Thoracic aorta (tissue), 2 donors: Measurements from ENCODE around the gene RBFOX1. TPM values are rescaled to one million over a fixed set of nuclear protein-coding genes. Genes with fewer than 3 reads are reported as not detected.

Experiments
- ATAC-seq: fragments of 150-250 bp; one replicate; pipeline ENCODE4 v1.8.0; 2017; ENCODE audit warnings: low read depth; ENCODE audit not compliant: insufficient number of reproducible peaks, low FRiP score
- DNase-seq: peaks from one replicate; pipeline ENCODE4 v3.0.0-alpha.2; 2020; ENCODE audit warnings: low spot score
- H3K27ac ChIP-seq, 2 donors: fragments of 200-600 bp; sonication (generic); 1 replicate in 1 of 2; 2 replicates in 1 of 2; pipeline ENCODE4 v1.5.1; 2016; ENCODE audit warnings: mild to moderate bottlenecking in 2 of 2, moderate library complexity in 2 of 2
- H3K27me3 ChIP-seq: fragments of 200-600 bp; sonication (generic); replicated peaks from 2 replicates; pipeline ENCODE4 v1.6.0; 2016; ENCODE audit warnings: mild to moderate bottlenecking; ENCODE audit not compliant: insufficient read depth
- H3K36me3 ChIP-seq: fragments of 200-600 bp; sonication (generic); one replicate; pipeline ENCODE4 v1.5.1; 2016
- H3K4me1 ChIP-seq, 2 donors: fragments of 200-600 bp; sonication (generic); 1 replicate in 1 of 2; 2 replicates in 1 of 2; pipeline versions ENCODE4 v1.5.1 to v1.6.0; 2016; ENCODE audit warnings: low read depth in 2 of 2, mild to moderate bottlenecking in 1 of 2; ENCODE audit not compliant: control insufficient read depth in 1 of 2
- H3K4me3 ChIP-seq: fragments of 200-600 bp; sonication (generic); 2 replicates; pipeline ENCODE4 v1.5.1; 2016; ENCODE audit warnings: mild to moderate bottlenecking
- H3K9me3 ChIP-seq: fragments of 200-600 bp; sonication (generic); 2 replicates; pipeline ENCODE4 v1.5.1; 2016
- total RNA-seq, 2 donors: library from RNA; depleted of rRNA; stranded (reverse); fragments of >200 nt; gene quantifications; one replicate each; pipeline versions ENCODE4 v1.1.0 to v1.2.3, GENCODE V29; 2016
- TF ChIP-seq, protein P1 (sequence below): fragments of 200-600 bp; sonication (generic); IDR thresholded peaks from one replicate; pipeline ENCODE4 v1.5.1; 2019; ENCODE audit warnings: antibody characterized with exemption

Gene RBFOX1
- total RNA-seq, 2 donors from 2014 or later = not detected

DNA sequence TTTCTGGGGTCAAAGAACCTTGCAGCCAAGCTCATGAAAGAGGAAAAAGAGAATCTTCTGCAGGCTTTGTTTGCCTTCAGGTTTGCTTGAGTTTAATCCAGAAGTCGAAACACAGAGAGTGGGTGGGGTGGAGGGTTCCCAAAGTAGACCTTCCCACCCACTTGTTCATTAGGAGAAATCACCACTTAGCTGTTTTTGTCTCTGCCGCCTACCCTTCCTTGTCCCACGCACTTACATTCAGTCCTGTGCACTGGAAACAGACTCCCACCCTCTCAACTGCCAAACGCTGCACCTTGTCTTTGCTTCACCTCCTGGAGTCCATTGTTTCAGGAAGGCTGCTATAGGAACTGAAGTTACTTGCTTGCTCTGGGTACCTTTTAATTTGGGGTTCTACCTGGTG, 38.6 kb upstream of the RBFOX1 start:
- H3K4me3 ChIP-seq = no peak overlapping the region
- ATAC-seq = no peak
- no peaks in the 10 kb centered on the region for H3K36me3 ChIP-seq
- no peaks in the 10 kb centered on the region for H3K4me1 ChIP-seq
- TF ChIP-seq, protein P1, sequence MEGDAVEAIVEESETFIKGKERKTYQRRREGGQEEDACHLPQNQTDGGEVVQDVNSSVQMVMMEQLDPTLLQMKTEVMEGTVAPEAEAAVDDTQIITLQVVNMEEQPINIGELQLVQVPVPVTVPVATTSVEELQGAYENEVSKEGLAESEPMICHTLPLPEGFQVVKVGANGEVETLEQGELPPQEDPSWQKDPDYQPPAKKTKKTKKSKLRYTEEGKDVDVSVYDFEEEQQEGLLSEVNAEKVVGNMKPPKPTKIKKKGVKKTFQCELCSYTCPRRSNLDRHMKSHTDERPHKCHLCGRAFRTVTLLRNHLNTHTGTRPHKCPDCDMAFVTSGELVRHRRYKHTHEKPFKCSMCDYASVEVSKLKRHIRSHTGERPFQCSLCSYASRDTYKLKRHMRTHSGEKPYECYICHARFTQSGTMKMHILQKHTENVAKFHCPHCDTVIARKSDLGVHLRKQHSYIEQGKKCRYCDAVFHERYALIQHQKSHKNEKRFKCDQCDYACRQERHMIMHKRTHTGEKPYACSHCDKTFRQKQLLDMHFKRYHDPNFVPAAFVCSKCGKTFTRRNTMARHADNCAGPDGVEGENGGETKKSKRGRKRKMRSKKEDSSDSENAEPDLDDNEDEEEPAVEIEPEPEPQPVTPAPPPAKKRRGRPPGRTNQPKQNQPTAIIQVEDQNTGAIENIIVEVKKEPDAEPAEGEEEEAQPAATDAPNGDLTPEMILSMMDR = no peak
- H3K9me3 ChIP-seq = no peaks in the 10 kb centered on the region
- no peaks in the 10 kb centered on the region for H3K27me3 ChIP-seq
- H3K27ac ChIP-seq = no peak overlapping the region
- DNase-seq = no peak

DNA sequence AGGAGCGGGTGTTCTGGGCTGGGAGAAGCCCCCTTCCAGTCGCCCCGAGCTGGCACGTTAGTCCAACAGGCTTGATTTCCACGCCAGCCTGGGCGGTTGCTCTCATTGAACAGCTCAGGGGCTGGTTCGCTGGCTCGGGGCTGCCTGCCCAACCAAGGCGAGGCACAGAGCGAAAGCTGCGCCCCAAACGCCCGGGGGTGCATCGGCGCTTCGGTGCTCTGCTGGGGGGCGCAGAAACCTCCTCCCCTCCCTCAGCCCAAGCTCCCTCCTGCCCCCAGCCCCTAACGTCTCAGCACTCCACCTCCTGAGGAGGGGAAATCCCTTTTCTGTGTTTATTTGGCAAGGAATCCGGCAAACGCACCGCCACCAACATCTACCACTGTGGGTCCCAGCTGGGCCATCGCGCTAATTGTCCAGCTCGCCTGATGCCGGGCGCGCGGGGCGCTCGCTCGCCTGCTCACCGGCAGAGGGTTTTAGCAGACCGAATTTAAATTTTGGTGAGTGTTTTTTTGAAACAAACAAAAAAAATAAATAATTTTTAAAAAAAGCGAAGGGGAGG, 29.5 kb upstream of the RBFOX1 start:
- DNase-seq (no peak), ATAC-seq (no peak)
- TF ChIP-seq, protein P1 = no peak
- no peaks in the 10 kb centered on the region for H3K4me1 ChIP-seq
- no peaks in the 10 kb centered on the region for H3K27me3 ChIP-seq
- H3K36me3 ChIP-seq = no peaks in the 10 kb centered on the region
- no peak overlapping the region for H3K27ac ChIP-seq
- H3K9me3 ChIP-seq = no peaks in the 10 kb centered on the region
- H3K4me3 ChIP-seq = peak overlapping the region; percentile 7

DNA sequence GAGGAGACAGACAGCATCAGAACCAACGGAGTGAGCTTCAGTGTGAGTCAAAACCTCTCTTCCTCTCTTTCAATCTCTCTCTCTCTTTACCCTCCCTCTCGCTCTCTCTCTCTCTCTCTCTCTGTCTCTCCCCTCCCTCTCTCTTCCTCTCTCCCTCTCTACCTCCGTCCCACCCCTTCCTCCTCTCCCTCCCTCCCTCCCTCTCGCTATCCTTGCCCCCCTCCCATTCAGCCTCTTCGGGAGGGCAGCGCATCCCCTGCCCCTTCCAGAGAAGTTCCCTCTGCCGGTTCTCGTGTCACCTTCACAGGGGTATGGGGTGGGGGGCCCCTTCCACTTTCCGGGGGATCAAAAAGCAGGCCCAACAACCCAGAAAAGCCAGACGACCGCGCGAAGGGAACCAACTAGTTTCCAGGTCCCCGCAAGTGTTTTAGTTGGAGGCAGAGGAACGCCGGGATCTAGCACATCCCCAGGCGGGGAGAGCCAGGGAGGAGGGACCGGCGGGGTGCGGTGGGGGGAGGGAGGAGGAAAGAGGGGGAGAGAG, 28.9 kb upstream of the RBFOX1 start:
- no peak for ATAC-seq
- H3K4me3 ChIP-seq = no peak overlapping the region
- H3K27ac ChIP-seq = no peak overlapping the region
- no peaks in the 10 kb centered on the region for H3K36me3 ChIP-seq
- no peak for DNase-seq
- H3K9me3 ChIP-seq = no peaks in the 10 kb centered on the region
- no peaks in the 10 kb centered on the region for H3K4me1 ChIP-seq
- TF ChIP-seq, protein P1 = no peak
- H3K27me3 ChIP-seq = no peaks in the 10 kb centered on the region

DNA sequence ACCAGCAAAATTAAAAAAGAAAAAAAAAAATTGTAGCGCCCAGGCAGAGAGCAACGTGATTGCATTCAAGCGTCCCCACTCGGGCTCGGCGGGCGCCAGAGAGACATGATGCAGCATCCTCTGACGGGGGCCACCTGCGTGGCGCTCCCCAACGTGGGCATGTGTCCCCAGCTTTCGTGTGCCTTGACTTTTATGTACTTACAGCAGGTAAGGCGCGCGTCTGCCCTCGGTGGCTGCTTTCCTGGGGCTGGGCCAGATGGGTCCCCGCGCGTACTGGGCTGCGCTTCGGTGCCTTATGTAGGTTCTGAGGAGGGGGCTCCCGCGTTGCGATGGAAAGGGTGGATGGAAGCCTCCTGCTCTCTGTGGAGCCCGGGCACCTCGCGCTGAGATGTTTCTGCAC, 28.4 kb upstream of the RBFOX1 start:
- no peak for ATAC-seq
- DNase-seq = no peak
- no peaks in the 10 kb centered on the region for H3K9me3 ChIP-seq
- no peak overlapping the region for H3K4me3 ChIP-seq
- no peaks in the 10 kb centered on the region for H3K27me3 ChIP-seq
- TF ChIP-seq, protein P1 = no peak
- H3K27ac ChIP-seq = no peak overlapping the region
- no peaks in the 10 kb centered on the region for H3K36me3 ChIP-seq
- H3K4me1 ChIP-seq = no peaks in the 10 kb centered on the region

DNA sequence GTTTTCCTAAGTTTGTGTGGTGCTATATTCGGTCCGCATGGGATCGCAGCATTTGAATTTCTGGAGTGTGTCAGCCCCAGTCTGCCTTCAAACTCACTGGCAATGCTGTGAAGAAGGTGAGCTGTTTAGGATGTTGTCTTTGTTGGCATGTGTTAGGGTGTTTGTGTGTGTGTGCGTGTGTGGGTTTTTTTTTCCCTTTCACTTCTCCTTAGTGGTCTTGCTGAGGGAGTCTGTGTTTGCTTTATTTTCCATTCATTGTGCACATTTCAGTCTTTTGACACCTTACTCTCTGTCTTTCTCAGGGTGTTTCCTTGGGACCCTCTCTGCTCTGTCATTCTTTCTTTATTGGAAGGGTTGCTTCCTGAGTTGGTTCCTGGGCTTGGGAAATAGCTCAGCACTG, 27.7 kb upstream of the RBFOX1 start:
- ATAC-seq = no peak
- no peaks in the 10 kb centered on the region for H3K9me3 ChIP-seq
- H3K27ac ChIP-seq = no peak overlapping the region
- DNase-seq = no peak
- H3K36me3 ChIP-seq = no peaks in the 10 kb centered on the region
- H3K4me3 ChIP-seq = no peak overlapping the region
- no peaks in the 10 kb centered on the region for H3K4me1 ChIP-seq
- H3K27me3 ChIP-seq = no peaks in the 10 kb centered on the region
- TF ChIP-seq, protein P1 = no peak
